NCI-H460 (cell line): ENCODE measurements around the gene H2BW2. TPM values are rescaled to one million over a fixed set of nuclear protein-coding genes. Genes with fewer than 3 reads are reported as not detected.
"Not testable (repeated sequence)": the region's sequence is repeated elsewhere in the genome, so short reads cannot be mapped to it uniquely, and the experiment has no call there.

Experiments
- DNase-seq: peaks from one replicate; pipeline ENCODE4 v3.0.0-alpha.2; 2016; ENCODE audit warnings: low read depth; ENCODE audit errors: extremely low read depth
- polyA plus RNA-seq: library from polyadenylated mRNA; depleted of rRNA; stranded (reverse); fragments of >200 nt; gene quantifications from 2 replicates; pipeline ENCODE4 v1.2.3, GENCODE V29; 2014; cell fraction: nucleus; rRNA removed
- total RNA-seq: library from RNA; depleted of rRNA; stranded (reverse); fragments of >200 nt; shearing (Covaris generic); gene quantifications from 2 replicates; pipeline ENCODE4 v1.2.3, GENCODE V29; 2014; rRNA removed

The H2BW2 gene
- total RNA-seq, result not detected in 2 replicates
- not detected in 2 replicates for polyA plus RNA-seq

- no peak for DNase-seq
Measured at GRCh38 chrX:104039689-104040505, at the start of gene H2BW2. Gene H2BW2, plus strand, starts transcription at chrX:104039956. Its CDS starts 39 bp downstream, at chrX:104039995.

GRCh38 chrX:103999234-103999633, 40.5 kb upstream of the H2BW2 start:
- DNase-seq, result no peak

GRCh38 chrX:104008831-104009230, 30.9 kb upstream of the H2BW2 start:
- DNase-seq, result no peak

GRCh38 chrX:104013158-104013557, 26.6 kb upstream of the H2BW2 start:
- no peak for DNase-seq

GRCh38 chrX:104013606-104014005, 26.1 kb upstream of the H2BW2 start, which contains the start of gene H2BW1:
Gene H2BW1, minus strand, starts transcription at chrX:104013708. Its CDS starts 132 bp downstream, at chrX:104013576.
- no peak for DNase-seq

- not testable (repeated sequence) for DNase-seq
Measured at GRCh38 chrX:104015576-104015975, 24.2 kb upstream of the H2BW2 start.

GRCh38 chrX:104018126-104018525, 21.6 kb upstream of the H2BW2 start:
- DNase-seq, result no peak

GRCh38 chrX:104041003-104041402, 1.2 kb downstream of the H2BW2 start:
- DNase-seq, result no peak

- DNase-seq, result no peak
Measured at GRCh38 chrX:104045642-104046041, 5.9 kb downstream of the H2BW2 start.

GRCh38 chrX:104047171-104047570, 7.4 kb downstream of the H2BW2 start:
- no peak for DNase-seq

- not testable (repeated sequence) for DNase-seq
Measured at GRCh38 chrX:104054956-104055355, 15.2 kb downstream of the H2BW2 start.

- not testable (repeated sequence) for DNase-seq
Measured at GRCh38 chrX:104062636-104063035, 22.9 kb downstream of the H2BW2 start.

GRCh38 chrX:104075778-104076445, 36.2 kb downstream of the H2BW2 start, which contains the start of gene TMSB15C:
Gene TMSB15C, minus strand, starts transcription at chrX:104076236.
- DNase-seq, result not testable (repeated sequence)

- DNase-seq, result not testable (repeated sequence)
Measured at GRCh38 chrX:104077854-104078253, 38.1 kb downstream of the H2BW2 start.

GRCh38 chrX:104084063-104084462, 44.3 kb downstream of the H2BW2 start:
- DNase-seq, result no peak

GRCh38 chrX:104084534-104085277, 45.0 kb downstream of the H2BW2 start:
- DNase-seq, result no peak

- DNase-seq, result no peak
Measured at GRCh38 chrX:104085477-104085876, 45.7 kb downstream of the H2BW2 start.

GRCh38 chrX:104085919-104086318, 46.2 kb downstream of the H2BW2 start:
- no peak for DNase-seq
